ENCODE results near the gene BICC1. TPM values are rescaled to one million over a fixed set of nuclear protein-coding genes. Genes with fewer than 3 reads are reported as not detected.

Gene BICC1
- total and polyA plus RNA-seq, 2 of the 13 experiments (the other 11 are each of a cell fraction or from before 2014, with no cell fraction given): 0.18 to 1.5 TPM

DNA sequence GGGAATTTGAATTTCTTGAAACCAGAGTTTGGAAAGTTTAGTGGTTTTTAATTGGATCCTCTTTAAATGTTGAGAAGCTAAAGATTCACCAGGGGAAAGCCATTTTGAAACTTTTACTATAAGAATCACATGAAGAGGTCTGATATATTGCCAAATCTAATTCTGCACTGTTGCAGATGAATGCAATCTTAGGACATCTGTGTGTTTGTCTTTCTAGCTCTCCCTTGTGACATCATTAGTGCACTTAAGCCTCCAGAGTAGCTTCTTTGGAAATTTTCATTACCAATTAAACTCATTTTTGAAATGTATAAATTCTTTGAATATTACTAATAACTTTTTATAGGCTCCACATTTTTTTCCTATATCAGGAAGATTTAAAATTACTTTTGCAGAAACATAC is 160.2 kb downstream of the BICC1 start:
- Histone ChIP-seq H3K36me3 (replicated peaks in 1 of 2; ENCODE audit: control insufficient read depth in 1 of 2, insufficient read depth in 2 of 2, low read length in 2 of 2) (no peaks in the 10 kb centered on the region), H3K4me3 (replicated peaks in 1 of 3; ENCODE audit: insufficient read depth in 1 of 3, low read depth in 2 of 3, low read length in 3 of 3) (no peak overlapping the region), H3K27ac (ENCODE audit: extremely low read length, insufficient read depth, low read length) (no peak overlapping the region), H3K9ac (ENCODE audit: insufficient read depth, low read depth, low read length) (no peak overlapping the region), H3K9me3 (ENCODE audit: low read length) (no peaks in the 10 kb centered on the region), H2AFZ (ENCODE audit: low read length) (no peak overlapping the region), H3K79me2 (ENCODE audit: insufficient read depth, low read length) (no peaks in the 10 kb centered on the region), H3K27me3 (ENCODE audit: control insufficient read depth in 1 of 2, insufficient read depth in 2 of 2, low read length in 2 of 2) (no peaks in the 10 kb centered on the region), H4K20me1 (ENCODE audit: insufficient read depth, low read length) (no peaks in the 10 kb centered on the region), H3K4me1 (ENCODE audit: insufficient read depth, low read length) (no peaks in the 10 kb centered on the region), H3K4me2 (ENCODE audit: low read depth, low read length) (no peak overlapping the region)
- TF ChIP-seq, protein P1, sequence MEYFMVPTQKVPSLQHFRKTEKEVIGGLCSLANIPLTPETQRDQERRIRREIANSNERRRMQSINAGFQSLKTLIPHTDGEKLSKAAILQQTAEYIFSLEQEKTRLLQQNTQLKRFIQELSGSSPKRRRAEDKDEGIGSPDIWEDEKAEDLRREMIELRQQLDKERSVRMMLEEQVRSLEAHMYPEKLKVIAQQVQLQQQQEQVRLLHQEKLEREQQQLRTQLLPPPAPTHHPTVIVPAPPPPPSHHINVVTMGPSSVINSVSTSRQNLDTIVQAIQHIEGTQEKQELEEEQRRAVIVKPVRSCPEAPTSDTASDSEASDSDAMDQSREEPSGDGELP (IDR thresholded peaks at IDR 0.05; ENCODE audit: borderline replicate concordance, low read depth): no peak
- TF ChIP-seq SP5 (CRISPR knock-in tag; IDR thresholded peaks at IDR 0.05; ENCODE audit: borderline replicate concordance, low read depth): no peak
- no peak for TF ChIP-seq KAT2B (IDR thresholded peaks at IDR 0.05; ENCODE audit: borderline replicate concordance, low read depth, low read length)
- no peak for TF ChIP-seq ARNT2 (CRISPR knock-in tag; IDR thresholded peaks at IDR 0.05; ENCODE audit: low read depth)
- FAIRE-seq (no peak), ATAC-seq (no peak), DNase-seq (ENCODE audit: low spot score) (no peak)
- POLR2A ChIA-PET: no interaction called here
- intact Hi-C loops (cut with micrococcal nuclease; ENCODE audit: unreplicated experiment) (no loop called here), in situ Hi-C loops (cut with HindIII; ENCODE audit: extremely low pct_ligation_motif_present, low pct_unique_long_range_greater_than_20kb) (no loop called here)
- no TSS peak for BruUV-seq (replicated peaks)
- CTCF ChIA-PET (ENCODE audit: low intra/inter-chr PET ratio, low total read pairs): no interaction called here

DNA sequence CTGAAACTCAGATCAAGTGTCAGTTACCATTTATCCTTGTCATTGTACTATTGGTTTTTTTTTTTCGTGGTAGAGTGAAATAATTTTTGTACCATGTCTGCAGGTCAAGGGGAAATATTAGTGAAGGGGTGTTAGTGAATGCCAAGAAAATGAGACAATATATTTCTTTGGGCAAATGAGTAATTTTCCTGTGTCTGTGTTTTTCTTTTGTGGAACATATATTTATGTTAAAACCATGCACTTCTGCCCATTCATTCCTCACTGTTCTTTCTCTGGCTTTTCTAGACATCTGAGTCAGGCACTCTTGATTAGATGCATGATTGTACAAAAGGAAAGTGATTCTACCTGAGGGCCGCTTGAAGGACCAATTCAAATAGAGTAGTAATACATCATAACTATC is 161.6 kb downstream of the BICC1 start:
- ATAC-seq (no peak), FAIRE-seq (no peak), DNase-seq (ENCODE audit: low spot score) (no peak)
- WGBS (ENCODE audit: low lambda C conversion rate): 70% methylated on average over 2 of the region's 2 CpGs
- Histone ChIP-seq H3K9ac (ENCODE audit: insufficient read depth, low read depth, low read length) (no peak overlapping the region), H3K4me1 (ENCODE audit: insufficient read depth, low read length) (no peaks in the 10 kb centered on the region), H3K4me3 (replicated peaks in 1 of 3; ENCODE audit: insufficient read depth in 1 of 3, low read depth in 2 of 3, low read length in 3 of 3) (no peak overlapping the region), H3K79me2 (ENCODE audit: insufficient read depth, low read length) (no peaks in the 10 kb centered on the region), H3K27ac (ENCODE audit: extremely low read length, insufficient read depth, low read length) (no peak overlapping the region), H4K20me1 (ENCODE audit: insufficient read depth, low read length) (no peaks in the 10 kb centered on the region), H3K27me3 (ENCODE audit: control insufficient read depth in 1 of 2, insufficient read depth in 2 of 2, low read length in 2 of 2) (no peaks in the 10 kb centered on the region), H3K9me3 (ENCODE audit: low read length) (no peaks in the 10 kb centered on the region), H3K36me3 (replicated peaks in 1 of 2; ENCODE audit: control insufficient read depth in 1 of 2, insufficient read depth in 2 of 2, low read length in 2 of 2) (no peaks in the 10 kb centered on the region), H3K4me2 (ENCODE audit: low read depth, low read length) (no peak overlapping the region), H2AFZ (ENCODE audit: low read length) (no peak overlapping the region)
- POLR2A ChIA-PET: no interaction called here
- no TSS peak for BruUV-seq (replicated peaks)
- in situ Hi-C loops (cut with HindIII; ENCODE audit: extremely low pct_ligation_motif_present, low pct_unique_long_range_greater_than_20kb): no loop called here
- intact Hi-C loops (cut with micrococcal nuclease; ENCODE audit: unreplicated experiment): no loop called here
- CTCF ChIA-PET (ENCODE audit: low intra/inter-chr PET ratio, low total read pairs): no interaction called here
- TF ChIP-seq ONECUT2 (CRISPR knock-in tag; IDR thresholded peaks at IDR 0.05) (no peak), ZNF382 (CRISPR knock-in tag; IDR thresholded peaks at IDR 0.05; ENCODE audit: borderline replicate concordance) (no peak), NFE2L2 (IDR thresholded peaks at IDR 0.05; ENCODE audit: low read length) (no peak), ZNF547 (CRISPR knock-in tag; IDR thresholded peaks at IDR 0.05) (no peak), SIX4 (CRISPR knock-in tag; IDR thresholded peaks at IDR 0.05) (no peak)
- TF ChIP-seq, protein P2, sequence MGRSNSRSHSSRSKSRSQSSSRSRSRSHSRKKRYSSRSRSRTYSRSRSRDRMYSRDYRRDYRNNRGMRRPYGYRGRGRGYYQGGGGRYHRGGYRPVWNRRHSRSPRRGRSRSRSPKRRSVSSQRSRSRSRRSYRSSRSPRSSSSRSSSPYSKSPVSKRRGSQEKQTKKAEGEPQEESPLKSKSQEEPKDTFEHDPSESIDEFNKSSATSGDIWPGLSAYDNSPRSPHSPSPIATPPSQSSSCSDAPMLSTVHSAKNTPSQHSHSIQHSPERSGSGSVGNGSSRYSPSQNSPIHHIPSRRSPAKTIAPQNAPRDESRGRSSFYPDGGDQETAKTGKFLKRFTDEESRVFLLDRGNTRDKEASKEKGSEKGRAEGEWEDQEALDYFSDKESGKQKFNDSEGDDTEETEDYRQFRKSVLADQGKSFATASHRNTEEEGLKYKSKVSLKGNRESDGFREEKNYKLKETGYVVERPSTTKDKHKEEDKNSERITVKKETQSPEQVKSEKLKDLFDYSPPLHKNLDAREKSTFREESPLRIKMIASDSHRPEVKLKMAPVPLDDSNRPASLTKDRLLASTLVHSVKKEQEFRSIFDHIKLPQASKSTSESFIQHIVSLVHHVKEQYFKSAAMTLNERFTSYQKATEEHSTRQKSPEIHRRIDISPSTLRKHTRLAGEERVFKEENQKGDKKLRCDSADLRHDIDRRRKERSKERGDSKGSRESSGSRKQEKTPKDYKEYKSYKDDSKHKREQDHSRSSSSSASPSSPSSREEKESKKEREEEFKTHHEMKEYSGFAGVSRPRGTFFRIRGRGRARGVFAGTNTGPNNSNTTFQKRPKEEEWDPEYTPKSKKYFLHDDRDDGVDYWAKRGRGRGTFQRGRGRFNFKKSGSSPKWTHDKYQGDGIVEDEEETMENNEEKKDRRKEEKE (IDR thresholded peaks at IDR 0.05): no peak
- TF ChIP-seq, protein P3, sequence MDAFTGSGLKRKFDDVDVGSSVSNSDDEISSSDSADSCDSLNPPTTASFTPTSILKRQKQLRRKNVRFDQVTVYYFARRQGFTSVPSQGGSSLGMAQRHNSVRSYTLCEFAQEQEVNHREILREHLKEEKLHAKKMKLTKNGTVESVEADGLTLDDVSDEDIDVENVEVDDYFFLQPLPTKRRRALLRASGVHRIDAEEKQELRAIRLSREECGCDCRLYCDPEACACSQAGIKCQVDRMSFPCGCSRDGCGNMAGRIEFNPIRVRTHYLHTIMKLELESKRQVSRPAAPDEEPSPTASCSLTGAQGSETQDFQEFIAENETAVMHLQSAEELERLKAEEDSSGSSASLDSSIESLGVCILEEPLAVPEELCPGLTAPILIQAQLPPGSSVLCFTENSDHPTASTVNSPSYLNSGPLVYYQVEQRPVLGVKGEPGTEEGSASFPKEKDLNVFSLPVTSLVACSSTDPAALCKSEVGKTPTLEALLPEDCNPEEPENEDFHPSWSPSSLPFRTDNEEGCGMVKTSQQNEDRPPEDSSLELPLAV (CRISPR knock-in tag; conservative IDR thresholded peaks at IDR 0.05; ENCODE audit: low read depth): no peak
- TF ChIP-seq, protein P4, sequence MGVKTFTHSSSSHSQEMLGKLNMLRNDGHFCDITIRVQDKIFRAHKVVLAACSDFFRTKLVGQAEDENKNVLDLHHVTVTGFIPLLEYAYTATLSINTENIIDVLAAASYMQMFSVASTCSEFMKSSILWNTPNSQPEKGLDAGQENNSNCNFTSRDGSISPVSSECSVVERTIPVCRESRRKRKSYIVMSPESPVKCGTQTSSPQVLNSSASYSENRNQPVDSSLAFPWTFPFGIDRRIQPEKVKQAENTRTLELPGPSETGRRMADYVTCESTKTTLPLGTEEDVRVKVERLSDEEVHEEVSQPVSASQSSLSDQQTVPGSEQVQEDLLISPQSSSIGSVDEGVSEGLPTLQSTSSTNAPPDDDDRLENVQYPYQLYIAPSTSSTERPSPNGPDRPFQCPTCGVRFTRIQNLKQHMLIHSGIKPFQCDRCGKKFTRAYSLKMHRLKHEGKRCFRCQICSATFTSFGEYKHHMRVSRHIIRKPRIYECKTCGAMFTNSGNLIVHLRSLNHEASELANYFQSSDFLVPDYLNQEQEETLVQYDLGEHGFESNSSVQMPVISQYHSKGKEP (CRISPR knock-in tag; IDR thresholded peaks at IDR 0.05): no peak
